ENCODE measurements around the gene TRIP12.
"Not testable (repeated sequence)": the region's sequence is repeated elsewhere in the genome, so short reads cannot be mapped to it uniquely, and the experiment has no call there.

TRIP12 gene

DNA sequence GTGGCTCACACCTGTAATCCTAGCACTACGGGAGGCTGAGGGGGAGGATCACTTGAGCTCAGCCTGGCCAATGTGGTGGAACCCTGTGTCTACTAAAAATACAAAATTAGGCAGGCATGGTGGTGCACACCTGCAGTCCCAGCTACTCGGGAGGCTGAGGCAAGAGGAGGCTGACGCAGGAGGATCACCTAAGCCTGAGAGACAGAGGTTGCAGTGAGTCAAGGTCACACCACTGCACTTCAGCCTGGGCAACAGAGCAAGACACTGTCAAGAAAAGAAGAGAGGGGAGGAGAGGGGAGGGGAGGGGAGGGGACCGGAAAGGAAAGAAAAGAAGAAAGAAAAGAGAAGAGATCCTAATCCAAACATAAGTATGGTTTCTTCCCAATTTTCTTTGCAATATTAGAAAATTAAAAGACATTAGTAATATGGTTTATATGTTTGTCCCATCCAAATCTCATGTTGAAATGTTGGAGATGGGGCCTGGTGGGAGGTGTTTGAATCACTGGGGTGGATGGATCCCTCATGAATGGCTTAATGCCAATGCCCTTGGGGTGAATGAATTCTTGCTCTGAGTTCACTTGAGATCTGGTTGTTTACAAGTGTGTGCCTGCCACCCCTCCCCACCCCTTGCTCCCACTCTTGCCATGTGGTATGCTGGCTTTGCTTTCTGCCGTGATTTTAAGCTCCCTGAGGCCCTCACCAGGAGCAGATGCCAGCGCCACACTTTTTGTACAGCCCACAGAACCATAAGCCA, 50.7 kb downstream of the TRIP12 start:
- DNase-seq, result no peak

- no peak for DNase-seq
These were observed 52.6 kb downstream of the TRIP12 start for GRCh38 chr2:229869226-229869625.

- DNase-seq, result peak; percentile 1
These were observed 53.0 kb downstream of the TRIP12 start for GRCh38 chr2:229868794-229869193.

GRCh38 chr2:229865033-229865432, 56.8 kb downstream of the TRIP12 start:
- no peak for DNase-seq

GRCh38 chr2:229861431-229861830, 60.4 kb downstream of the TRIP12 start:
- no peak for DNase-seq

GRCh38 chr2:229860334-229860733, 61.5 kb downstream of the TRIP12 start:
- no peak for DNase-seq

- no peak for DNase-seq
These were observed 63.5 kb downstream of the TRIP12 start for GRCh38 chr2:229858351-229858750.

GRCh38 chr2:229857634-229858033, 64.2 kb downstream of the TRIP12 start:
- no peak for DNase-seq

GRCh38 chr2:229856413-229856812, 65.4 kb downstream of the TRIP12 start:
- DNase-seq, result no peak

- no peak for DNase-seq
These were observed 66.7 kb downstream of the TRIP12 start for GRCh38 chr2:229855116-229855515.

DNA sequence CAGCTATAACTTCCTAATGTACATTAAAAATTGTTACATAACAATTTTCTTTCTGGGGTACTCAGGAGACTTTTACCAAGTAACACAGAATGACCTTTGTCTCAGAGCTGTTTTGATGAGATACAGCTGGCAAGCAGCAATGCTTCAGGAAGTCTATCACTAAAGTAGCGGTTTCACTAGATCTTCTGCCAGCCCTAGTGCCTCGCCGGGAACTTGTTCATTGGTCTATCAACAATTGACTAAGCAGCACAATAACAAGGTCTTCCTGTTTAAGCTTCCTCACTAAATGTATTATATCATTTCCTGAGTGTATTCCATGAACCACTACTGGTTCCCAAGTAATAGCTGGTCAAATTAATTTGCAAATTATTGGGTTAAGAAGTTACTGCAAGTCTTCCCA, 69.2 kb downstream of the TRIP12 start:
- DNase-seq, result no peak

DNA sequence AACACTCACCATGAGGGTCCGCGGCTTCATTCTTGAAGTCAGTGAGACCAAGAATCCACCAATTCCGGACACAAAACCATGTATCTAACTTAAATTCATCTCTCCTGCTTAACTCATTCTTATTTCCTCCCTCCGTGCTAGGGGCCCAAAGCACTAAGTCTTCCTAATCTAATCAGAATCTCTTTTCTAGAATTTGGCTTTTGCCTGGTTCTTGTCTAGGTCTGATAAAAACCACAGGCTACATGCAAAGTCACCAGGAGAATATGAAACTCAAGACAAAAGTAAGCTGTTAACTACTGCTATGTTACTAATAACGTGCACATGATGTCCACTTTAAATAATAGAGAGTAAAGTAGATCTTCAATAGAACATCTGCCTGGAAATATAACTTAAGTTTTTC, 69.9 kb downstream of the TRIP12 start:
- no peak for DNase-seq

DNA sequence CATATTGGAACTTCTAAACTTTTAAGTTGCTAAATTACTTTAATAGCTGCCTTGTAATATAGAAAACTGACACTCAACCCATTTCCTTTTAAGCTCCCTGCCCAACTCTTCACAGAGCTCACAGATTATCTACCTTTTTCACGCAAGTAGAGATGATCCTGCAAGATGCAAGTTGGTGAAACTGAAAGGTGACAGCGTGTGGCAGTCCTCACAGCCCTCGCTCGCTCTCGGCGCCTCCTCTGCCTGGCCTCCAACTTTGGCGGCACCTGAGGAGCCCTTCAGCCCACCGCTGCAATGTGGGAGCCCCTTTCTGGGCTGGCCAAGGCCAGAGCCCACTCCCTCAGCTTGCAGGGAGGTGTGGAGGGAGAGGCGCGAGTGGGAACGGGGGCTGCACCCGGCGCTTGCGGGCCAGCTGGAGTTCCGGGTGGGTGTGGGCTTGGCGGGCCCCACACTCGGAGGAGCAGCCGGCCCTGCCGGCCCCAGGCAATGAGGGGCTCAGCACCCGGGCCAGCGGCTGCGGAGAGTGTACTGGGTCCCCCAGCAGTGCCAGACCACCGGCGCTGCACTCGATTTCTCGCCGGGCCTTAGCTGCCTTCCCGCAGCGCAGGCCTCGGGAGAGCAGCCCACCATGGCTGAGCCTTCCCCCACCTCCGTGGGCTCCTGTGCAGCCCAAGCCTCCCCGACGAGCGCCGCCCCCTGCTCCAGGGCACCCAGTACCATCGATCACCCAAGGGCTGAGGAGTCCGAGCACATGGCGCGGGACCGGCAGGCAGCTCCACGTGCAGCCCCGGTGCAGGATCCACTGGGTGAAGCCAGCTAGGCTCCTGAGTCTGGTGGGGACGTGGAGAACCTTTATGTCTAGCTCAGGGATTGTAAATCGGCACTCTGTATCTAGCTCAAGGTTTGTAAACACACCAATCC, 71.2 kb downstream of the TRIP12 start:
- not testable (repeated sequence) for DNase-seq

GRCh38 chr2:229849073-229849472, 72.7 kb downstream of the TRIP12 start:
- DNase-seq, result no peak

DNA sequence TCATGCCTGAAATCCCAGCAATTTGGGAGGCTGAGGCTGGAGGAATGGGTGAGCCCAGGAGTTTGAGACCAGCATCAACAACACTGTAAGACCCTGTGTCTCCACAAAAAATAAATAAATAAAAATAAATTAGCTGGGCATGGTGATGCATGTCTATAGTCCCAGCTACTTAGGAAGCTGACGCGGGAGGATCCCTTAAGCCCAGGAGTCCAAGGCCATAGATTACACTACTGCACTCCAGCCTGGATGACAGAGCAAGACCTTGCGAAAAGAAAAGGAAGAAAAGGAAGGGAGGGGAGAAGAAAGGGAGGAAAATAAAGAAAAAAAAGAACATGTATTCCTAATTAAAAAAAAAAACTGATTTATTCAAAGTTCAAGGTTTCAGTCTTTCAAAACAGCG, 78.2 kb downstream of the TRIP12 start:
- no peak for DNase-seq

DNA sequence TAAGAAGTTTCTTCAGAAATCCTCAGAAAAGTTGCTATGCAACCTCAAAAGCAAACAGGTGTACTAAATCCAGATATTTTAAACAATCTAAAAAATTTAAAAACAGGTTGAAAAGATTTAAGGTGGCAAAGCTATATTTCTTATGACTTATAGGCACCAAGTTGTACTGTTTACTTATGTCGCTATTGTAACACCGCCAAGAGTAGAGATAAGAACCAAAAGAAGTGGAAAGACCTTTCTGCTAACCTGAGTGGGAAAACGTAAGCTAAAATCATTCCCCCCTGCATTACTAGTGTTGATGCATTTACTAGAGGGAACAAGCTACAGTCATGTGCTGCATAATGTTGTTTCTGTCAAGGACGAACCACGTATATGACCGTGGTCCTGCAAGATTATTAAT, 83.1 kb downstream of the TRIP12 start:
- DNase-seq, result no peak

DNA sequence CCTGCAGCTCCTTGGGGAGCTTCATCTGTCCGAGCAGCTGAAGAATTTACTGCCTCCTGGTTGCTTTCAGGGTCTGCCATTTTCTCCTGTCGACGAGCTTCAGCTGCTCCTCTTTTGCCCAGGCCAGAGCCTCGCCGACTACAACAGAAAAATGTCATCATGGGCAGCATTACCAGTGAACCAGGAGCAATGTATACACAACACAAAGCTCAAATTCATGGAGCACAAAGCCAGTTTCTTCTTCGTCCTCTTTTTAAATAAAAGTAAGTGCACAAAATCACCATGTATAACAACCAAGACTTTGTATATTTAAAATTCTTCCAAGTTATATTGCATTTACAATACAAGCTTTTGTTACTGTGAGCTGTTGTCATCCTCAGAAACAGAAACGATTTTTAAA, 85.0 kb downstream of the TRIP12 start:
- DNase-seq, result no peak

DNA sequence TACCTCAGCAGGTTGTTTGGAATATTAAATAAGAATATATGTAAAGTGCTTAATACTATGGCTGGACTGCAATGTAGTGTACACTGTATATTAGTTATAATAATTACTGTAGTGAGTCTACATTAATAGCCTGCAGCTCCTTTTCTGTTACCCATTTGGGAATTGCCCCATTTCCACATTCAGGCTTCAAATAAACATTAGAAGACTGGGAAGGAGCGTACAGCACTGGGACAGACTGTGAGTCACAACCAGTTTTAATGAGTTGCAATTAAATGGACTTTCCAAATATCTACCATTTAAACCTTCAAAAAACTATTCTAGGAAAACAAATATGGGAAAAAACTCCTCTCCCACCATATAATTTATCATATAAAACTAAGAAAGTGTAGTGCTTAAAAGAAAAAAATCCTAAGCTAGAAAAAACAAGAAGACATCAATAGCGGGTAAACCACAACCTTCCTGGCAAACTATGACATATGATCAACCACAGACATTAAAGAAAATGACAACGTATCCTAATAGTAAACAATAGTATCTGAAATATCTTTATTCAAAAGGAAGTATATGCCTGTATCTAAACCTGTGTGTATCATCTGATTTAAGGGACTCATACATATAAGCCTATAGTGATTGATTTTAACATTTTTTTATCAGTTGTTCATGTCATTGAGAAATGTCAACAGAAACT, 86.1 kb downstream of the TRIP12 start:
- DNase-seq, result no peak

DNA sequence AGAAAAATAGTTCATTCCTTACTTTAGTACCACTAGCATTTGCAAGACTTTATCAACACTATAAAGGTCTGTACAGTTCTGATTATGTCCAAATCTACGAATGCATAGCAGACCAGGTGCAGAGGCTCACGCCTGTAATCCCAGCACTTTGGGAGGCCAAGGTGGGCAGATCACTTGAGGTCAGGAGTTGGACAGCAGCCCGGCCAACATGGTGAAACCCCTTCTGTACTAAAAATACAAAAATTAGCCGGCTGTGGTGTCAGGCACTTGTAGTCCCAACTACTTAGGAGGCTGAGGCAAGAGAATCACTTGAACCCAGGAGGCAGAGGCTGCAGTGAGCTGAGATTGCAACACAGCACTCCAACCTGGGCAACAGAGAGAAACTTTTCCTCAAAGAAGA, 87.4 kb downstream of the TRIP12 start:
- DNase-seq, result not testable (repeated sequence)

GRCh38 chr2:229832510-229832898, 89.3 kb downstream of the TRIP12 start:
- no peak for DNase-seq

DNA sequence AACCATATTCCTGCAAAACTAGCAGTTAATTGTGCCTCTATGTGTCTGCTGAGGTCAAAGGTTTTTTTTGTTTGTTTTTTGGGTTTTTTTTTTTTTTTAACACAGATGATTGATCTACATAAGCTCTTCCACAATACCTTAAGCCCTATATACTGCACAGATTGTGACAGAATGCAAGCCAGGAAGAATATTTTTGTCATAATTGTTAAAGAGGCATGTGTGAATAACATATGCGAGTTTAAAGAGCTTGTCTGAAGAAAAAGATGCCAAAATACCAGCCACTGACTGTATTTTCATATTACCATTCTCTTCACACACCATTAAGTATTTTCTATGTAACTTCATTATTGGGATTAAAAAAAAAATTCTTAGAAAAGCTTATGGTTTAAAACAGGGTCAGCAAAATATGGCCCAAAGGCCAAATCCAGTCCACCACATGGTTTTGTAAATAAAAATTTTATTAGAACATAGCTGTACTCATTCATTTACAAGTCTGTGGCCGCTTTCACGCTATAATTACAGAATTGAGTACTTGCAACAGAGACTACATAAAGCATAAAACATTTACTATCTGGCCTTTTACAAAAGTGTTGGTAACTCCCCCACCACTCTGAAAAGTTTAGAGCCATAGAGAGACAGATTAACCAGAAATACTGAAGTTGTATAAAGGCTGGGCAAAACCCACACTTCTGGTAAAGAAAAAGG, 89.9 kb downstream of the TRIP12 start:
- DNase-seq, result no peak

DNA sequence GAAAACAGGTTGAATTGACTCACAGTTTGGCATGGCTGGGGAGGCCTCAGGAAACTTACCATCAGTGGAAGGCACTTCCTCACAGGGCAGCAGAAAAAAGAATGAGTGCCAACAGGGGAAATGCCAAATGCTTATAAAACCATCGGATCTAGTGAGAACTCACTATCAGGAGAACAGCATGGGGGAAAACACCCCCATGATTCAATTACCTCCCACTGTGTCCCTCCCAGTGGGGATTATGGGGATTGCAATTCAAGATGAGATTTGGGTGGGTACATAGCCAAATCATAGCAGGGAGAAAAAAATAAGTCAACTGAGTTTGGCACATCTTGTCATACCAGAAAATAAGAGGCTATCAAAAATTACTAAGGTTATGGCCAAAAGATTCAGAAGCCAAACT, 96.3 kb downstream of the TRIP12 start:
- no peak for DNase-seq

- DNase-seq, result no peak
These were observed 100.5 kb downstream of the TRIP12 start for GRCh38 chr2:229821316-229821715.
